GM23338 (cell line): ENCODE results near the gene SLC6A5. TPM values are rescaled to one million over a fixed set of nuclear protein-coding genes. Genes with fewer than 3 reads are reported as not detected.
A peak's percentile ranks its signal among the peaks of the same experiment; 100 is the strongest.

Experiments used
- ATAC-seq: fragments of 200-7000 bp; cut with Tn5 transposase; 3 replicates; pipeline ENCODE4 v1.9.1; 2020
- DNase-seq: peaks from one replicate; pipeline ENCODE4 v3.0.0-alpha.2; 2015; ENCODE audit warnings: low spot score
- H2AFZ ChIP-seq: fragments of 200-600 bp; sonication (generic); 2 replicates; pipeline ENCODE4 v1.8.0; 2016; ENCODE audit warnings: antibody characterized with exemption, mild to moderate bottlenecking, moderate library complexity
- H3F3A ChIP-seq: fragments of 200-600 bp; sonication (generic); replicated peaks from 2 replicates; pipeline ENCODE4 v1.8.0; 2017; ENCODE audit warnings: antibody characterized with exemption, mixed run types, low read depth
- H3K27ac ChIP-seq: fragments of 200-600 bp; sonication (generic); 2 replicates; pipeline ENCODE4 v1.6.1; 2016; ENCODE audit warnings: low read depth
- H3K27me3 ChIP-seq: fragments of 200-600 bp; sonication (generic); 2 replicates; pipeline ENCODE4 v1.8.0; 2016; ENCODE audit warnings: mild to moderate bottlenecking, mixed run types, moderate library complexity; ENCODE audit not compliant: insufficient read depth
- H3K36me3 ChIP-seq: fragments of 200-600 bp; sonication (generic); 2 replicates; pipeline ENCODE4 v1.8.0; 2016; ENCODE audit warnings: mild to moderate bottlenecking; ENCODE audit not compliant: insufficient read depth
- H3K4me1 ChIP-seq: fragments of 200-600 bp; sonication (generic); 2 replicates; pipeline ENCODE4 v1.8.0; 2016; ENCODE audit warnings: mild to moderate bottlenecking, moderate library complexity; ENCODE audit not compliant: insufficient read depth
- H3K4me2 ChIP-seq: fragments of 200-600 bp; sonication (generic); 2 replicates; pipeline ENCODE4 v1.7.1; 2017; ENCODE audit warnings: mixed run types
- H3K4me3 ChIP-seq: fragments of 200-600 bp; sonication (generic); 2 replicates; pipeline ENCODE4 v1.6.1; 2016; ENCODE audit warnings: mixed run types
- H3K79me2 ChIP-seq: fragments of 200-600 bp; sonication (generic); replicated peaks from 2 replicates; pipeline ENCODE4 v1.8.0; 2017; ENCODE audit warnings: mild to moderate bottlenecking; ENCODE audit not compliant: insufficient read depth
- H3K9me2 ChIP-seq: fragments of 200-600 bp; sonication (generic); 2 replicates; pipeline ENCODE4 v1.8.0; 2017; ENCODE audit not compliant: insufficient read depth
- H4K20me1 ChIP-seq: fragments of 200-600 bp; sonication (generic); replicated peaks from 2 replicates; pipeline ENCODE4 v1.8.0; 2017; ENCODE audit warnings: mild to moderate bottlenecking; ENCODE audit not compliant: insufficient read depth
- H3K27ac Mint-ChIP-seq: 2 replicates; pipeline ENCODE4 v1.8.0; 2020; ENCODE audit warnings: inconsistent platforms, mild to moderate bottlenecking, moderate library complexity, mixed read lengths
- H3K27me3 Mint-ChIP-seq: 3 replicates; pipeline ENCODE4 v1.8.0; 2022; ENCODE audit warnings: low read depth, mild to moderate bottlenecking, moderate library complexity, mixed read lengths, inconsistent platforms; ENCODE audit not compliant: insufficient read depth, poor library complexity
- H3K36me3 Mint-ChIP-seq: 3 replicates; pipeline ENCODE4 v1.8.0; 2021; ENCODE audit warnings: low read depth, mild to moderate bottlenecking, inconsistent platforms, moderate library complexity, mixed read lengths
- H3K4me1 Mint-ChIP-seq: 3 replicates; pipeline ENCODE4 v1.8.0; 2020; ENCODE audit warnings: mild to moderate bottlenecking, inconsistent platforms, mixed read lengths
- H3K4me3 Mint-ChIP-seq: 3 replicates; pipeline ENCODE4 v1.8.0; 2021; ENCODE audit warnings: moderate library complexity, mild to moderate bottlenecking, inconsistent platforms, mixed read lengths
- H3K9me3 Mint-ChIP-seq: 3 replicates; pipeline ENCODE4 v1.8.0; 2020; ENCODE audit warnings: moderate library complexity, mild to moderate bottlenecking, inconsistent platforms, mixed read lengths
- CTCF ChIP-seq, 2 experiments: fragments of 200-600 bp in 1 of 2; sonication (generic) in 1 of 2; conservative IDR thresholded peaks; 2 replicates each; pipeline versions ENCODE4 v1.5.1 to v1.6.1; 2016 to 2017; ENCODE audit warnings: antibody characterized with exemption in 2 of 2, low read depth in 2 of 2, mild to moderate bottlenecking in 2 of 2, moderate library complexity in 1 of 2
- ETS1 ChIP-seq: IDR thresholded peaks from 2 replicates; pipeline ENCODE4 v1.6.1; 2016; ENCODE audit warnings: antibody characterized with exemption
- EZH2 ChIP-seq: fragments of 200-600 bp; sonication (generic); IDR thresholded peaks from one replicate; pipeline ENCODE4 v1.8.0; 2017; ENCODE audit warnings: antibody characterized with exemption, mild to moderate bottlenecking, low read depth; ENCODE audit not compliant: unreplicated experiment
- EZH2phosphoT487 ChIP-seq: fragments of 200-600 bp; sonication (generic); IDR thresholded peaks from one replicate; pipeline ENCODE4 v1.8.1; 2018; ENCODE audit warnings: antibody characterized with exemption; ENCODE audit not compliant: unreplicated experiment
- JUNB ChIP-seq: IDR thresholded peaks from one replicate; pipeline ENCODE4 v1.6.1; 2016; ENCODE audit warnings: antibody characterized with exemption; ENCODE audit not compliant: unreplicated experiment
- NANOG ChIP-seq: IDR thresholded peaks from 2 replicates; pipeline ENCODE4 v1.6.1; 2016; ENCODE audit warnings: antibody characterized with exemption, borderline replicate concordance
- POLR2AphosphoS5 ChIP-seq: IDR thresholded peaks from 2 replicates; pipeline ENCODE4 v1.6.1; 2016; ENCODE audit warnings: antibody characterized with exemption, low read depth
- REST ChIP-seq: IDR thresholded peaks from one replicate; pipeline ENCODE4 v1.6.1; 2018; ENCODE audit warnings: antibody characterized with exemption; ENCODE audit not compliant: unreplicated experiment
- STAT1 ChIP-seq: IDR thresholded peaks from one replicate; pipeline ENCODE4 v1.6.1; 2016; ENCODE audit warnings: antibody characterized with exemption; ENCODE audit not compliant: unreplicated experiment
- ZNF114 ChIP-seq: fragments of 250-450 bp; sonication (Bioruptor Pico); IDR thresholded peaks from 2 replicates; pipeline ENCODE4 v1.5.0; 2020; ENCODE audit warnings: mild to moderate bottlenecking, moderate library complexity
- polyA plus RNA-seq: library from polyadenylated mRNA; unstranded; fragments of >200 nt; fragmentation: Nextera tagmentation; extraction: Ambion mirVana; gene quantifications from 2 replicates; pipeline ENCODE4 v1.2.1, GENCODE V29; 2016
- total RNA-seq: library from RNA; depleted of rRNA; stranded (reverse); fragments of >200 nt; shearing (Covaris generic); gene quantifications from 2 replicates; pipeline ENCODE4 v1.2.3, GENCODE V29; 2014
- TF ChIP-seq, protein P1 (sequence below): fragments of 250-450 bp; sonication (Bioruptor Pico); IDR thresholded peaks from 2 replicates; pipeline ENCODE4 v1.5.0; 2020; ENCODE audit warnings: mild to moderate bottlenecking, moderate library complexity

SLC6A5 gene
- total and polyA plus RNA-seq, 2 experiments from 2014 or later: not detected

- Histone ChIP-seq H3K36me3 (no peaks in the 10 kb centered on the region), H4K20me1 (no peaks in the 10 kb centered on the region), H3K9me2 (no peaks in the 10 kb centered on the region), H3F3A (no peaks in the 10 kb centered on the region), H3K79me2 (no peaks in the 10 kb centered on the region), H3K4me2 (no peak overlapping the region), H3K27ac (no peak overlapping the region), H2AFZ (0 out of 2 replicates have a peak overlapping the region, but pooled peaks have one; percentile 23), H3K4me1 (no peaks in the 10 kb centered on the region), H3K27me3 (no peaks in the 10 kb centered on the region), H3K4me3 (no peak overlapping the region)
- TF ChIP-seq, protein P1, sequence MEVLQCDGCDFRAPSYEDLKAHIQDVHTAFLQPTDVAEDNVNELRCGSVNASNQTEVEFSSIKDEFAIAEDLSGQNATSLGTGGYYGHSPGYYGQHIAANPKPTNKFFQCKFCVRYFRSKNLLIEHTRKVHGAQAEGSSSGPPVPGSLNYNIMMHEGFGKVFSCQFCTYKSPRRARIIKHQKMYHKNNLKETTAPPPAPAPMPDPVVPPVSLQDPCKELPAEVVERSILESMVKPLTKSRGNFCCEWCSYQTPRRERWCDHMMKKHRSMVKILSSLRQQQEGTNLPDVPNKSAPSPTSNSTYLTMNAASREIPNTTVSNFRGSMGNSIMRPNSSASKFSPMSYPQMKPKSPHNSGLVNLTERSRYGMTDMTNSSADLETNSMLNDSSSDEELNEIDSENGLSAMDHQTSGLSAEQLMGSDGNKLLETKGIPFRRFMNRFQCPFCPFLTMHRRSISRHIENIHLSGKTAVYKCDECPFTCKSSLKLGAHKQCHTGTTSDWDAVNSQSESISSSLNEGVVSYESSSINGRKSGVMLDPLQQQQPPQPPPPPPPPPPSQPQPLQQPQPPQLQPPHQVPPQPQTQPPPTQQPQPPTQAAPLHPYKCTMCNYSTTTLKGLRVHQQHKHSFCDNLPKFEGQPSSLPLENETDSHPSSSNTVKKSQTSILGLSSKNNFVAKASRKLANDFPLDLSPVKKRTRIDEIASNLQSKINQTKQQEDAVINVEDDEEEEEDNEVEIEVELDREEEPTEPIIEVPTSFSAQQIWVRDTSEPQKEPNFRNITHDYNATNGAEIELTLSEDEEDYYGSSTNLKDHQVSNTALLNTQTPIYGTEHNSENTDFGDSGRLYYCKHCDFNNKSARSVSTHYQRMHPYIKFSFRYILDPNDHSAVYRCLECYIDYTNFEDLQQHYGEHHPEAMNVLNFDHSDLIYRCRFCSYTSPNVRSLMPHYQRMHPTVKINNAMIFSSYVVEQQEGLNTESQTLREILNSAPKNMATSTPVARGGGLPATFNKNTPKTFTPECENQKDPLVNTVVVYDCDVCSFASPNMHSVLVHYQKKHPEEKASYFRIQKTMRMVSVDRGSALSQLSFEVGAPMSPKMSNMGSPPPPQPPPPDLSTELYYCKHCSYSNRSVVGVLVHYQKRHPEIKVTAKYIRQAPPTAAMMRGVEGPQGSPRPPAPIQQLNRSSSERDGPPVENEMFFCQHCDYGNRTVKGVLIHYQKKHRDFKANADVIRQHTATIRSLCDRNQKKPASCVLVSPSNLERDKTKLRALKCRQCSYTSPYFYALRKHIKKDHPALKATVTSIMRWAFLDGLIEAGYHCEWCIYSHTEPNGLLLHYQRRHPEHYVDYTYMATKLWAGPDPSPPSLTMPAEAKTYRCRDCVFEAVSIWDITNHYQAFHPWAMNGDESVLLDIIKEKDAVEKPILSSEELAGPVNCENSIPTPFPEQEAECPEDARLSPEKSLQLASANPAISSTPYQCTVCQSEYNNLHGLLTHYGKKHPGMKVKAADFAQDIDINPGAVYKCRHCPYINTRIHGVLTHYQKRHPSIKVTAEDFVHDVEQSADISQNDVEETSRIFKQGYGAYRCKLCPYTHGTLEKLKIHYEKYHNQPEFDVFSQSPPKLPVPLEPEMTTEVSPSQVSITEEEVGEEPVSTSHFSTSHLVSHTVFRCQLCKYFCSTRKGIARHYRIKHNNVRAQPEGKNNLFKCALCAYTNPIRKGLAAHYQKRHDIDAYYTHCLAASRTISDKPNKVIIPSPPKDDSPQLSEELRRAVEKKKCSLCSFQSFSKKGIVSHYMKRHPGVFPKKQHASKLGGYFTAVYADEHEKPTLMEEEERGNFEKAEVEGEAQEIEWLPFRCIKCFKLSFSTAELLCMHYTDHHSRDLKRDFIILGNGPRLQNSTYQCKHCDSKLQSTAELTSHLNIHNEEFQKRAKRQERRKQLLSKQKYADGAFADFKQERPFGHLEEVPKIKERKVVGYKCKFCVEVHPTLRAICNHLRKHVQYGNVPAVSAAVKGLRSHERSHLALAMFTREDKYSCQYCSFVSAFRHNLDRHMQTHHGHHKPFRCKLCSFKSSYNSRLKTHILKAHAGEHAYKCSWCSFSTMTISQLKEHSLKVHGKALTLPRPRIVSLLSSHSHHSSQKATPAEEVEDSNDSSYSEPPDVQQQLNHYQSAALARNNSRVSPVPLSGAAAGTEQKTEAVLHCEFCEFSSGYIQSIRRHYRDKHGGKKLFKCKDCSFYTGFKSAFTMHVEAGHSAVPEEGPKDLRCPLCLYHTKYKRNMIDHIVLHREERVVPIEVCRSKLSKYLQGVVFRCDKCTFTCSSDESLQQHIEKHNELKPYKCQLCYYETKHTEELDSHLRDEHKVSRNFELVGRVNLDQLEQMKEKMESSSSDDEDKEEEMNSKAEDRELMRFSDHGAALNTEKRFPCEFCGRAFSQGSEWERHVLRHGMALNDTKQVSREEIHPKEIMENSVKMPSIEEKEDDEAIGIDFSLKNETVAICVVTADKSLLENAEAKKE (CRISPR knock-in tag): no peak
- TF ChIP-seq EZH2phosphoT487 (no peak), ZNF114 (CRISPR knock-in tag) (no peak), STAT1 (no peak), CTCF (conservative IDR thresholded peaks at IDR 0.05; ENCODE audit: low read depth in 2 of 2) (no peak), POLR2AphosphoS5 (no peak), JUNB (no peak), EZH2 (no peak), NANOG (no peak), REST (no peak), ETS1 (no peak)
- peaks cover 20% of the 10 kb centered on the region for H3K9me3 Mint-ChIP-seq
- no peaks in the 10 kb centered on the region for H3K27me3 Mint-ChIP-seq
- H3K27ac Mint-ChIP-seq: no peak overlapping the region
- no peaks in the 10 kb centered on the region for H3K4me1 Mint-ChIP-seq
- DNase-seq: no peak
- peaks cover 8% of the 10 kb centered on the region for H3K36me3 Mint-ChIP-seq
- H3K4me3 Mint-ChIP-seq: no peak overlapping the region
- no peak for ATAC-seq
Observed at GRCh38 chr11:20558741-20559140, 40.7 kb upstream of the SLC6A5 start.
